GM12878 (cell line): Measurements from ENCODE around the gene IPPK.

Experiments used
- CTCF ChIP-seq, 3 experiments: IDR thresholded peaks in 2 of 3; conservative IDR thresholded peaks in 1 of 3; 2 replicates each; pipeline ENCODE4 v1.5.1; 2011; ENCODE audit warnings: low read depth in 3 of 3, low read length in 3 of 3, mild to moderate bottlenecking in 3 of 3, control low read depth in 2 of 3, moderate library complexity in 2 of 3, inconsistent platforms in 1 of 3, mixed read lengths in 1 of 3; ENCODE audit not compliant: control insufficient read depth in 2 of 3, insufficient read depth in 1 of 3; ENCODE audit errors: extremely low read depth in 1 of 3
- EZH2 ChIP-seq: IDR thresholded peaks from 2 replicates; pipeline ENCODE4 v1.6.1; 2012; ENCODE audit warnings: low read depth, mild to moderate bottlenecking, control low read depth, inconsistent platforms, low read length, borderline replicate concordance; ENCODE audit not compliant: control insufficient read depth
- FOXK2 ChIP-seq: fragments of 450-650 bp; IDR thresholded peaks from 2 replicates; pipeline ENCODE4 v1.6.1; 2017; ENCODE audit warnings: mild to moderate bottlenecking, moderate library complexity
- GABPA ChIP-seq: IDR thresholded peaks from 2 replicates; pipeline ENCODE4 v1.6.1; 2014; ENCODE audit warnings: antibody characterized with exemption, low read depth, mild to moderate bottlenecking, inconsistent platforms
- HDAC2 ChIP-seq: fragments of 200-600 bp; sonication (generic); IDR thresholded peaks from 2 replicates; pipeline ENCODE4 v1.6.1; 2017
- IRF3 ChIP-seq: fragments of 450-650 bp; IDR thresholded peaks from 2 replicates; pipeline ENCODE4 v1.6.1; 2014; ENCODE audit warnings: mild to moderate bottlenecking
- JUND ChIP-seq: IDR thresholded peaks from 2 replicates; pipeline ENCODE4 v1.6.1; 2012; ENCODE audit warnings: low read depth, mild to moderate bottlenecking, low read length, improper control_type of control experiment, moderate library complexity
- MYC ChIP-seq: IDR thresholded peaks from 2 replicates; pipeline ENCODE4 v1.6.1; 2011; ENCODE audit warnings: mild to moderate bottlenecking, low read length, moderate library complexity, inconsistent platforms; ENCODE audit not compliant: insufficient read depth, insufficient replicate concordance, insufficient read length, severe bottlenecking
- NR2F1 ChIP-seq: fragments of 450-650 bp; conservative IDR thresholded peaks from 2 replicates; pipeline ENCODE4 v1.6.1; 2017; ENCODE audit warnings: mild to moderate bottlenecking
- POLR2A ChIP-seq: IDR thresholded peaks from 2 replicates; pipeline ENCODE4 v1.6.1; 2011; ENCODE audit warnings: low read depth, mild to moderate bottlenecking, low read length
- POLR2AphosphoS5 ChIP-seq: IDR thresholded peaks from 2 replicates; pipeline ENCODE4 v1.6.1; 2011; ENCODE audit warnings: mild to moderate bottlenecking, low read length, inconsistent platforms
- REST ChIP-seq: IDR thresholded peaks from 2 replicates; pipeline ENCODE4 v1.6.1; 2012; ENCODE audit warnings: mild to moderate bottlenecking, low read depth, low read length
- SRF ChIP-seq, 2 experiments: IDR thresholded peaks; 2 replicates each; pipeline ENCODE4 v1.6.1; 2011; ENCODE audit warnings: low read depth in 2 of 2, low read length in 2 of 2, mild to moderate bottlenecking in 1 of 2, moderate library complexity in 1 of 2
- TF ChIP-seq, protein P1 (sequence below): IDR thresholded peaks from 2 replicates; pipeline ENCODE4 v1.6.1; 2012; ENCODE audit warnings: low read depth, low read length, improper control_type of control experiment

- no peak for TF ChIP-seq POLR2A
- no peak for TF ChIP-seq EZH2
- no peak for TF ChIP-seq POLR2AphosphoS5
- no peak for TF ChIP-seq CTCF (IDR thresholded peaks at IDR 0.05 in 2 of 3, conservative IDR thresholded peaks at IDR 0.05 in 1 of 3; ENCODE audit: control insufficient read depth in 2 of 3, extremely low read depth in 1 of 3, insufficient read depth in 1 of 3, low read depth in 3 of 3, low read length in 3 of 3)
- TF ChIP-seq HDAC2: no peak
- TF ChIP-seq REST: no peak
- no peak for TF ChIP-seq FOXK2
- TF ChIP-seq MYC: no peak
- no peak for TF ChIP-seq GABPA
- TF ChIP-seq JUND: no peak
- TF ChIP-seq IRF3: no peak
- no peak for TF ChIP-seq NR2F1
- TF ChIP-seq SRF (IDR thresholded peaks at IDR 0.05; ENCODE audit: low read depth in 2 of 2, low read length in 2 of 2): no peak
- TF ChIP-seq, protein P1, sequence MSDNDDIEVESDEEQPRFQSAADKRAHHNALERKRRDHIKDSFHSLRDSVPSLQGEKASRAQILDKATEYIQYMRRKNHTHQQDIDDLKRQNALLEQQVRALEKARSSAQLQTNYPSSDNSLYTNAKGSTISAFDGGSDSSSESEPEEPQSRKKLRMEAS: no peak
These were observed 6.0 kb downstream of the IPPK start for GRCh38 chr9:92663951-92664350.
